Bronchial epithelial cell (primary cell): ENCODE measurements around the gene PIK3R4. TPM values are rescaled to one million over a fixed set of nuclear protein-coding genes. Genes with fewer than 3 reads are reported as not detected.

Experiments
- DNase-seq: peaks from one replicate; pipeline ENCODE4 v3.0.0-alpha.2; 2010; ENCODE audit warnings: low read depth
- FAIRE-seq: peaks from 2 replicates; lab custom pipeline; 2011; peaks lifted over from hg19 to GRCh38; lab: Jason Lieb, UNC
- H3K27me3 ChIP-seq: 2 replicates; pipeline ENCODE4 v1.5.1; 2011; ENCODE audit warnings: low read length; ENCODE audit not compliant: control insufficient read depth, insufficient read depth
- H3K36me3 ChIP-seq: 2 replicates; pipeline ENCODE4 v1.5.1; 2011; ENCODE audit warnings: low read length; ENCODE audit not compliant: control insufficient read depth, insufficient read depth
- H3K4me3 ChIP-seq: 2 replicates; pipeline ENCODE4 v1.5.1; 2011; ENCODE audit warnings: mild to moderate bottlenecking, low read depth, low read length, control low read depth
- total RNA-seq: library from RNA; depleted of rRNA; stranded (reverse); fragments of >200 nt; gene quantifications from 2 replicates; pipeline ENCODE4 v1.2.1, GENCODE V29; 2014
- TF ChIP-seq, protein P1 (sequence below): IDR thresholded peaks from 2 replicates; pipeline ENCODE4 v1.5.1; 2011; ENCODE audit warnings: mild to moderate bottlenecking, moderate library complexity, low read length, control low read depth, inconsistent platforms; ENCODE audit not compliant: insufficient read depth, severe bottlenecking

PIK3R4 gene
- total RNA-seq, 1 donor from 2014 or later = 23.7 TPM

DNA sequence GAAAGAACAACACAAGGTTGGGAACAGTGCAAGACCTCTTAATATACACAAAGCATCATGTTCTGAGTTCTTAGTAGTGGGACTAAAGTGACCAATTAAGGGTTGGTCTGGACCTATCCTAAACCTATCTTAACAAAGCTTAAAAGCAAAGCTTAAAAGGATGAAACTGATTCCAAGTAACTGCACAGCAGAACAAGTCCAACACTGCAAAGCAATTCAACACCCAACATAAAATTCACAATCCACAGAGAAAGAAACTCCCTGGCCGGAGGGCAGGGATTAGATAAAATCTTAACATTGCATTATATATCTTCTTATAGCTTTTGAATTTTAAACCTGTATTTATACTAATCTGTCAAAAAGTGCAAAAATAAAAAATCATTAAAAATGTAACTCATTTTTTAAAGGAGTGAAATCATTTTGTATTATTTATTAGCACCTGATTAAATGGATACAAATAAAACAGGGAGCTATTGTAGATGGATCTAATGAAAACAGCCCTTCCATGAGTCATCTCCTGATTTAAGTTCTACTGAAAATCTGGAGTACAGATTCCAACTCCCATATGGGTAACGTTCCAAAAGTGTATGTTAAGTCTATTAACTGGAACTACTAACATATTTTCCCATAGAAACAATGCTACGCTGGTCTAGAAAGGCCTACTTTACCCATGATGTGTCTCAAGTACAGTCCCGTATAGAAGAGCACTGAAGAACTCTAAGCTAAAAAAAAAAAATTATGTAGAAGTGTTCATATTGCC is 34.9 kb downstream of the PIK3R4 start:
- Histone ChIP-seq H3K4me3 (no peak overlapping the region), H3K36me3 (peaks cover 1% of the 10 kb centered on the region), H3K27me3 (no peaks in the 10 kb centered on the region)
- DNase-seq (no peak), FAIRE-seq (no peak)
- TF ChIP-seq, protein P1, sequence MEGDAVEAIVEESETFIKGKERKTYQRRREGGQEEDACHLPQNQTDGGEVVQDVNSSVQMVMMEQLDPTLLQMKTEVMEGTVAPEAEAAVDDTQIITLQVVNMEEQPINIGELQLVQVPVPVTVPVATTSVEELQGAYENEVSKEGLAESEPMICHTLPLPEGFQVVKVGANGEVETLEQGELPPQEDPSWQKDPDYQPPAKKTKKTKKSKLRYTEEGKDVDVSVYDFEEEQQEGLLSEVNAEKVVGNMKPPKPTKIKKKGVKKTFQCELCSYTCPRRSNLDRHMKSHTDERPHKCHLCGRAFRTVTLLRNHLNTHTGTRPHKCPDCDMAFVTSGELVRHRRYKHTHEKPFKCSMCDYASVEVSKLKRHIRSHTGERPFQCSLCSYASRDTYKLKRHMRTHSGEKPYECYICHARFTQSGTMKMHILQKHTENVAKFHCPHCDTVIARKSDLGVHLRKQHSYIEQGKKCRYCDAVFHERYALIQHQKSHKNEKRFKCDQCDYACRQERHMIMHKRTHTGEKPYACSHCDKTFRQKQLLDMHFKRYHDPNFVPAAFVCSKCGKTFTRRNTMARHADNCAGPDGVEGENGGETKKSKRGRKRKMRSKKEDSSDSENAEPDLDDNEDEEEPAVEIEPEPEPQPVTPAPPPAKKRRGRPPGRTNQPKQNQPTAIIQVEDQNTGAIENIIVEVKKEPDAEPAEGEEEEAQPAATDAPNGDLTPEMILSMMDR = no peak

DNA sequence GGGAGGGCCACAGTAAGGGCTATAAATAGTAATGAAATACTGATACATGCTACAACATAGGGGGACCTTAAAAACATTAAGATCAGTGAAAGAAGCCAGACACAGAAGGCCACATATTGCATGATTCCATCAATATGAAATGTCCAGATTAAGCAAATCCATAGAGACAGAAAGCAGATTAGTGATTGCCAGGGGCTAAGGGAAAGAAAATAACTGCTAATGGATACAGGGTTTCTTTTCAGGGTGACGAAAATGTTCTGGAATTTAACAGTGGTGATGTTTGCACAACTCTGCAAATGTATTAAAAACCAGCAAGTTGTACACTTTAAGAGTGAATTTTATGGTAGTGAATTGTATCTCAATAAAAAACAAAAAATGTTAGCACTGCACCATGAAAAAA is 37.0 kb downstream of the PIK3R4 start:
- TF ChIP-seq, protein P1 = no peak
- FAIRE-seq = no peak
- DNase-seq = no peak
- Histone ChIP-seq H3K36me3 (peaks cover 4% of the 10 kb centered on the region), H3K4me3 (no peak overlapping the region), H3K27me3 (no peaks in the 10 kb centered on the region)

DNA sequence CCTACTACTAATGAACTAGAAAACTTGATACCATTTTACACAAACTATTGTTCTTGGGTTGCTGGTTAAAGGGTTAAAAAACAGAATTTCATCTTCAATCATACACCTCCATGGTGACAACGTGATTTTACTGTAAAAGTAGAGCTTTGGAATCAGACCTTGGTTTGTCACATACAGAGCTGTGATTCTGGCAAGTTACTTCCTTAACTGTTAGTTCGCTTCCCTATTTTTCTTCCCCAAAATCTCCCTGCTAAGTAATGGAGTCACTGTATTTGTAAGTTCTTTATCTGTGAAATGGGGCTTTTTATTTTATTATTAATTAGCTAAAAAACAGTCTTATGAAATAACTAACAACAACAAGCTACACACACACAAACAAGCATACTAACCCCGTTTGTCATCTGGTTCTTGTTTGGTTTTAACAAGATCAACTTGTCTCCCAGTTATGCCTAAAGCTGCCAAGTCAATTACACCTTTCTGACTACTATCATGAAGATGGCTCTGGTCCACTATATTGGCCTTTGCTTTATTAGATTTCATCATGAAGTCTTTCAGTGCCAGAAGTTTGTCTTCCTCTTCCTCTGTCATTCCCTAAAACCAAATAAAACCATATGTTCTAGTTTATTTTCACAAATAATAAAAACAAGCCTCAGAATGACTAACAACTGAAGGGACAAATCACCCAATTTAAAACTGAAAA is 38.6 kb downstream of the PIK3R4 start:
- H3K36me3 ChIP-seq = peaks cover 4% of the 10 kb centered on the region

DNA sequence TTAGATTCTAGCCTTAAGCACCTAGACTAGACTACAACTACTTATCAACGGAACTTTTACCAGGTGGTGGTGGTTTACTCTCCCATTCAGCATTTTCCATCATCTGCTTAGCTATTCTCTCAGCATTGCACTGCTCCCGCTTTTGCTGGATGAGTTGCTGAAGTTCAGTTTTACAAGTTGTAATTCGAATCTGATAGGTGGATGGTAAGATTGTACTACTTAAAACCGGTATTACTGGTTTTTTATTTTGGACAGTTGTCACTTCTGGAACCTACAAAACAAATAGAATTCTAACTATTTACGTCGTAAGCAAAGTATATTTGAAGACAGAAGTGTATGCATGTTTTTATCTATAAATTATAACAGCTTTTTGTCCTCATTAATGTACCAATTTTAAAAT is 41.1 kb downstream of the PIK3R4 start:
- peaks cover 5% of the 10 kb centered on the region for H3K36me3 ChIP-seq
- H3K27me3 ChIP-seq = no peaks in the 10 kb centered on the region
- FAIRE-seq (no peak), DNase-seq (peak; percentile 19)
- no peak overlapping the region for H3K4me3 ChIP-seq
- TF ChIP-seq, protein P1 = no peak

More for the DNA sequence above, 38.6 kb downstream of the PIK3R4 start:
- DNase-seq = no peak
- no peak overlapping the region for H3K4me3 ChIP-seq
- no peaks in the 10 kb centered on the region for H3K27me3 ChIP-seq
- FAIRE-seq = no peak
- TF ChIP-seq, protein P1 = no peak

DNA sequence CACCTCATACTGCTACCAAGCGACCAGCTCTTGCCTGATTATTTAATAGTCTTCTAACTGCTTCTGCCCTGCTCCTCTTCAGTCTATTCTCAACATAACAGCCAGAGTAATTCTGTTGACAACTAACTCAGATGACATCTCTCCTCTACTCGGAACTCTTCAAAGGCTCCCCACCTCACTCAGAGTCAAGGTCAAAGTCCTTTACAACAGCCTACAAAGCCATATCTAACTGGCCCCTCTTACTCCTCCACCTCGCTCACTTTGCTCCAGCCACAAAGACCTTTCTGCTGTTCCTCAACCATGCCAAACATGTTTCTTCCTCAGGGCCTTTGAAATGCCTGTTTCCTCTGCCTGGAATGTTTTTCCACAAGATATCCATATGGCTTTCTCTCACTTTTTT is 43.6 kb downstream of the PIK3R4 start:
- H3K4me3 ChIP-seq = no peak overlapping the region
- no peak for DNase-seq
- peaks cover 5% of the 10 kb centered on the region for H3K36me3 ChIP-seq
- H3K27me3 ChIP-seq = no peaks in the 10 kb centered on the region
- FAIRE-seq = no peak
- TF ChIP-seq, protein P1 = no peak
